Upper lobe of left lung (tissue), 4 donors: ENCODE measurements around the gene TOPBP1.

ENCODE experiments used
- CTCF ChIP-seq, 6 experiments: fragments of 450-650 bp in 4 of 6; fragments of 200-600 bp in 2 of 6; sonication (generic) in 2 of 6; IDR thresholded peaks; one replicate each; pipeline ENCODE4 v1.5.1; 2016 to 2019; ENCODE audit warnings: antibody characterized with exemption in 6 of 6
- EP300 ChIP-seq, 4 donors: sonication (generic); formaldehyde crosslinking; IDR thresholded peaks; one replicate each; pipeline ENCODE4 v1.5.1; 2017; ENCODE audit warnings: antibody characterized with exemption in 4 of 4, control low read depth in 2 of 4
- POLR2A ChIP-seq, 4 donors: fragments of 450-650 bp; IDR thresholded peaks; one replicate each; pipeline ENCODE4 v1.5.1; 2016 to 2017; ENCODE audit warnings: antibody characterized with exemption in 4 of 4, mild to moderate bottlenecking in 2 of 4
- POLR2AphosphoS5 ChIP-seq, 2 donors: sonication (generic); formaldehyde crosslinking; IDR thresholded peaks; one replicate each; pipeline ENCODE4 v1.5.1; 2017; ENCODE audit warnings: antibody characterized with exemption in 2 of 2

- no peak for TF ChIP-seq POLR2A (IDR thresholded peaks at IDR 0.05)
- TF ChIP-seq CTCF (IDR thresholded peaks at IDR 0.05) = no peak
- no peak for TF ChIP-seq EP300 (IDR thresholded peaks at IDR 0.05)
- no peak for TF ChIP-seq POLR2AphosphoS5 (IDR thresholded peaks at IDR 0.05)
Measured at GRCh38 chr3:133655731-133656515, 5.8 kb downstream of the TOPBP1 start.
